AG20443 (cell line): ENCODE results near the gene TMED7.
"Not testable (repeated sequence)": the region's sequence is repeated elsewhere in the genome, so short reads cannot be mapped to it uniquely, and the experiment has no call there.

Experiments
- DNase-seq: peaks from one replicate; pipeline ENCODE4 v3.0.0; 2012; ENCODE audit warnings: low spot score, mixed read lengths

Gene TMED7

GRCh38 chr5:115625579-115626444 lies at the start of gene TMED7:
TSS of gene TMED7 (minus strand) at chr5:115626036. CDS start at chr5:115625792, 244 bp downstream.
- peak; percentile 99 for DNase-seq

GRCh38 chr5:115674782-115675181 lies 48.9 kb upstream of the TMED7 start:
- not testable (repeated sequence) for DNase-seq

GRCh38 chr5:115673596-115673995 lies 47.8 kb upstream of the TMED7 start:
- no peak for DNase-seq

- no peak for DNase-seq
Measured at GRCh38 chr5:115671939-115672338, 46.1 kb upstream of the TMED7 start.

GRCh38 chr5:115666023-115666422 lies 40.2 kb upstream of the TMED7 start:
- DNase-seq, result no peak

GRCh38 chr5:115661563-115661962 lies 35.7 kb upstream of the TMED7 start:
- DNase-seq, result no peak

- DNase-seq, result peak; percentile 22
Measured at GRCh38 chr5:115661101-115661500, 35.3 kb upstream of the TMED7 start.

- peak; percentile 86 for DNase-seq
Measured at GRCh38 chr5:115657881-115658233, 32.0 kb upstream of the TMED7 start.

- no peak for DNase-seq
Measured at GRCh38 chr5:115657125-115657880, 31.5 kb upstream of the TMED7 start.

GRCh38 chr5:115656404-115656803 lies 30.6 kb upstream of the TMED7 start:
- no peak for DNase-seq

GRCh38 chr5:115655994-115656393 lies 30.2 kb upstream of the TMED7 start:
- no peak for DNase-seq

GRCh38 chr5:115649541-115649940 lies 23.7 kb upstream of the TMED7 start:
- DNase-seq, result no peak

- no peak for DNase-seq
Measured at GRCh38 chr5:115648056-115648455, 22.2 kb upstream of the TMED7 start.

- not testable (repeated sequence) for DNase-seq
Measured at GRCh38 chr5:115645386-115645785, 19.6 kb upstream of the TMED7 start.

- DNase-seq, result no peak
Measured at GRCh38 chr5:115644046-115644445, 18.2 kb upstream of the TMED7 start.

GRCh38 chr5:115641948-115642347 lies 16.1 kb upstream of the TMED7 start:
- DNase-seq, result no peak

GRCh38 chr5:115640274-115640673 lies 14.4 kb upstream of the TMED7 start:
- no peak for DNase-seq

- no peak for DNase-seq
Measured at GRCh38 chr5:115639377-115639776, 13.5 kb upstream of the TMED7 start.

- DNase-seq, result no peak
Measured at GRCh38 chr5:115637507-115637906, 11.7 kb upstream of the TMED7 start.

GRCh38 chr5:115636008-115636407 lies 10.2 kb upstream of the TMED7 start:
- no peak for DNase-seq

GRCh38 chr5:115634343-115635132 lies 8.7 kb upstream of the TMED7 start:
- peak; percentile 91 for DNase-seq

GRCh38 chr5:115629903-115630302 lies 4.1 kb upstream of the TMED7 start:
- DNase-seq, result no peak
